H1 (cell line): Measurements from ENCODE around the gene RPUSD1. TPM values are rescaled to one million over a fixed set of nuclear protein-coding genes. Genes with fewer than 3 reads are reported as not detected.

Source experiments
- CTCF ChIA-PET: fragments of 300-600 bp; sonication (Branson Sonifier 250); formaldehyde crosslinking; loops from one replicate; lab custom pipeline; 2021; ENCODE audit not compliant: partially characterized antibody; lab: Charles Lee
- POLR2A ChIA-PET: fragments of 300-600 bp; sonication (Branson Sonifier 250); formaldehyde crosslinking; loops from one replicate; lab custom pipeline; 2021; ENCODE audit warnings: inconsistent platforms; ENCODE audit not compliant: partially characterized antibody; lab: Charles Lee
- DNase-seq, 2 experiments: peaks; one replicate each; pipeline versions ENCODE4 v3.0.0 to v3.0.0-alpha.2; 2010 to 2022; ENCODE audit warnings: low spot score in 2 of 2, low read depth in 1 of 2, mixed read lengths in 1 of 2
- FAIRE-seq: peaks from 2 replicates; lab custom pipeline; 2011; peaks lifted over from hg19 to GRCh38; lab: Jason Lieb, UNC
- H2AFZ ChIP-seq: 2 replicates; pipeline ENCODE4 v1.8.1; 2012; ENCODE audit warnings: low read length, inconsistent platforms
- H2AK5ac ChIP-seq: 2 replicates; pipeline ENCODE4 v1.6.1; 2013; ENCODE audit warnings: low read depth, low read length
- H2BK120ac ChIP-seq: replicated peaks from 2 replicates; pipeline ENCODE3; 2013; ENCODE audit warnings: low read depth, low read length, inconsistent platforms
- H2BK12ac ChIP-seq: 2 replicates; pipeline ENCODE4 v1.6.1; 2013; ENCODE audit warnings: low read depth, low read length
- H2BK15ac ChIP-seq: 2 replicates; pipeline ENCODE4 v1.6.1; 2013; ENCODE audit warnings: low read length
- H2BK20ac ChIP-seq: 2 replicates; pipeline ENCODE4 v1.6.1; 2013; ENCODE audit warnings: low read length
- H2BK5ac ChIP-seq: 2 replicates; pipeline ENCODE4 v1.6.1; 2013; ENCODE audit warnings: low read depth, low read length
- H3K14ac ChIP-seq: 2 replicates; pipeline ENCODE4 v1.6.1; 2013; ENCODE audit warnings: inconsistent platforms; ENCODE audit not compliant: insufficient read length
- H3K18ac ChIP-seq: 2 replicates; pipeline ENCODE4 v1.6.1; 2013; ENCODE audit warnings: low read length; ENCODE audit errors: extremely low read depth
- H3K23ac ChIP-seq: 2 replicates; pipeline ENCODE4 v1.6.1; 2013; ENCODE audit warnings: inconsistent platforms; ENCODE audit not compliant: insufficient read length
- H3K23me2 ChIP-seq: 2 replicates; pipeline ENCODE4 v1.6.1; 2013; ENCODE audit warnings: low read depth, low read length
- H3K27ac ChIP-seq: 2 replicates; pipeline ENCODE4 v1.6.1; 2011; ENCODE audit warnings: low read depth, low read length, inconsistent platforms
- H3K27me3 ChIP-seq, 4 experiments: replicated peaks in 1 of 4; 1 replicate in 1 of 4; 2 replicates in 3 of 4; pipeline versions ENCODE4 v1.6.1 to v1.8.1; 2011 to 2013; ENCODE audit warnings: low read length in 3 of 4, mild to moderate bottlenecking in 3 of 4, inconsistent platforms in 2 of 4, mixed read lengths in 2 of 4, moderate library complexity in 1 of 4; ENCODE audit not compliant: control insufficient read depth in 3 of 4, insufficient read depth in 3 of 4; ENCODE audit errors: extremely low read depth in 1 of 4
- H3K36me3 ChIP-seq, 4 experiments: 2 replicates each; pipeline versions ENCODE4 v1.6.1 to v1.8.1; 2011 to 2013; ENCODE audit warnings: mild to moderate bottlenecking in 4 of 4, low read length in 3 of 4, moderate library complexity in 2 of 4, control low read depth in 1 of 4, inconsistent platforms in 1 of 4; ENCODE audit not compliant: insufficient read depth in 4 of 4, control insufficient read depth in 2 of 4
- H3K4ac ChIP-seq: replicated peaks from 2 replicates; pipeline ENCODE3; 2013; ENCODE audit warnings: low read length, low read depth, mixed read lengths, inconsistent platforms; ENCODE audit not compliant: insufficient read length
- H3K4me1 ChIP-seq, 4 experiments: replicated peaks in 1 of 4; 1 replicate in 1 of 4; 2 replicates in 3 of 4; pipeline versions ENCODE4 v1.6.1 to v1.8.1; 2011 to 2013; ENCODE audit warnings: low read length in 3 of 4, inconsistent platforms in 2 of 4, mixed read lengths in 1 of 4; ENCODE audit not compliant: insufficient read depth in 4 of 4, control insufficient read depth in 3 of 4
- H3K4me2 ChIP-seq, 2 experiments: 2 replicates each; pipeline versions ENCODE4 v1.6.1 to v1.8.1; 2011 to 2013; ENCODE audit warnings: low read depth in 2 of 2, low read length in 2 of 2, control low read depth in 1 of 2, inconsistent platforms in 1 of 2, mild to moderate bottlenecking in 1 of 2; ENCODE audit not compliant: insufficient read depth in 1 of 2
- H3K4me3 ChIP-seq, 4 experiments: fragments of 200-600, 300-600 bp in 1 of 4; sonication (generic), shearing (Covaris generic), sonication (Bioruptor Twin) in 1 of 4; 2 replicates each; pipeline versions ENCODE4 v1.5.1 to v1.8.1; 2011 to 2016; ENCODE audit warnings: low read length in 4 of 4, low read depth in 3 of 4, control low read depth in 2 of 4, inconsistent platforms in 2 of 4, mild to moderate bottlenecking in 2 of 4, mixed read lengths in 1 of 4, moderate library complexity in 1 of 4; ENCODE audit not compliant: insufficient read depth in 2 of 4; ENCODE audit errors: extremely low read depth in 1 of 4
- H3K56ac ChIP-seq: replicated peaks from 2 replicates; pipeline ENCODE3; 2013; ENCODE audit warnings: low read depth, mild to moderate bottlenecking, mixed read lengths, low read length, inconsistent platforms; ENCODE audit not compliant: insufficient read length
- H3K79me1 ChIP-seq: 2 replicates; pipeline ENCODE4 v1.6.1; 2013; ENCODE audit warnings: low read depth, low read length, control low read depth
- H3K79me2 ChIP-seq, 2 experiments: 2 replicates each; pipeline versions ENCODE4 v1.6.1 to v1.8.1; 2012 to 2013; ENCODE audit warnings: low read length in 2 of 2, mild to moderate bottlenecking in 2 of 2, inconsistent platforms in 1 of 2; ENCODE audit not compliant: insufficient read depth in 2 of 2, control insufficient read depth in 1 of 2
- H3K9ac ChIP-seq, 4 experiments: replicated peaks in 1 of 4; 1 replicate in 1 of 4; 2 replicates in 3 of 4; pipeline versions ENCODE4 v1.6.1 to v1.8.1; 2011 to 2013; ENCODE audit warnings: low read depth in 3 of 4, low read length in 3 of 4, control low read depth in 2 of 4, mild to moderate bottlenecking in 2 of 4, moderate library complexity in 2 of 4, inconsistent platforms in 1 of 4; ENCODE audit errors: extremely low read depth in 1 of 4
- H3K9me3 ChIP-seq, 2 experiments: 2 replicates each; pipeline versions ENCODE4 v1.6.1 to v1.8.1; 2012 to 2013; ENCODE audit warnings: mild to moderate bottlenecking in 2 of 2, moderate library complexity in 2 of 2, control low read depth in 1 of 2, inconsistent platforms in 1 of 2, low read depth in 1 of 2, low read length in 1 of 2, mixed read lengths in 1 of 2; ENCODE audit not compliant: insufficient read depth in 2 of 2
- H4K20me1 ChIP-seq, 2 experiments: replicated peaks in 1 of 2; 2 replicates each; pipeline versions ENCODE3 to v1.8.1; 2011 to 2013; ENCODE audit warnings: inconsistent platforms in 2 of 2, low read length in 2 of 2, mild to moderate bottlenecking in 1 of 2; ENCODE audit not compliant: insufficient read depth in 2 of 2, control insufficient read depth in 1 of 2
- H4K5ac ChIP-seq: 2 replicates; pipeline ENCODE4 v1.6.1; 2013; ENCODE audit warnings: low read length, low read depth, mixed read lengths, inconsistent platforms; ENCODE audit not compliant: insufficient read length
- H4K8ac ChIP-seq: 2 replicates; pipeline ENCODE4 v1.8.0; 2013; ENCODE audit warnings: mild to moderate bottlenecking, moderate library complexity, low read length, inconsistent platforms; ENCODE audit not compliant: insufficient read depth; ENCODE audit errors: extremely low read depth
- H4K91ac ChIP-seq: replicated peaks from 2 replicates; pipeline ENCODE3; 2013; ENCODE audit warnings: low read length, mixed read lengths, inconsistent platforms; ENCODE audit not compliant: insufficient read length
- ASH2L ChIP-seq: fragments of 200-600, 300-600 bp; sonication (generic); IDR thresholded peaks from one replicate; pipeline ENCODE4 v1.7.1; 2017; ENCODE audit warnings: low read length
- BCL11A ChIP-seq, 2 experiments: IDR thresholded peaks; one replicate each; pipeline ENCODE4 v1.6.1; 2011; ENCODE audit warnings: low read depth in 2 of 2, low read length in 2 of 2, mild to moderate bottlenecking in 2 of 2
- CBX5 ChIP-seq: fragments of 300-800, 300-1000 bp; sonication (generic); IDR thresholded peaks from 2 replicates; pipeline ENCODE4 v1.7.1; 2016; ENCODE audit warnings: antibody characterized with exemption, low read length, low read depth
- EGR1 ChIP-seq: IDR thresholded peaks from 2 replicates; pipeline ENCODE4 v1.6.1; 2011; ENCODE audit warnings: low read depth, low read length, borderline replicate concordance
- FOSL1 ChIP-seq: IDR thresholded peaks from 2 replicates; pipeline ENCODE4 v1.6.1; 2011; ENCODE audit warnings: mild to moderate bottlenecking, low read depth, low read length, moderate library complexity; ENCODE audit not compliant: insufficient read depth
- KDM4A ChIP-seq: IDR thresholded peaks from one replicate; pipeline ENCODE4 v1.7.1; 2012; ENCODE audit warnings: low read depth, mild to moderate bottlenecking, moderate library complexity, low read length, inconsistent platforms; ENCODE audit not compliant: severe bottlenecking
- SAP30 ChIP-seq: fragments of 300-600 bp; sonication (generic); IDR thresholded peaks from 2 replicates; pipeline ENCODE4 v1.7.1; 2012; ENCODE audit warnings: low read length, moderate library complexity, mild to moderate bottlenecking, inconsistent platforms; ENCODE audit not compliant: insufficient read depth, insufficient replicate concordance
- SIX5 ChIP-seq: IDR thresholded peaks from 2 replicates; pipeline ENCODE4 v1.6.1; 2011; ENCODE audit warnings: mild to moderate bottlenecking, low read depth, low read length
- SRF ChIP-seq: IDR thresholded peaks from 2 replicates; pipeline ENCODE4 v1.6.1; 2011; ENCODE audit warnings: mild to moderate bottlenecking, low read depth, low read length, moderate library complexity
- ZNF274 ChIP-seq: IDR thresholded peaks from 2 replicates; pipeline ENCODE4 v1.7.0; 2012; ENCODE audit warnings: low read length, borderline replicate concordance; ENCODE audit errors: extremely low read depth
- WGBS, 2 experiments: shearing (Covaris generic) in 1 of 2; methylation state at CpG; one replicate each; pipeline versions ENCODE4 v1.1.6 to v1.1.7; 2013 to 2015; ENCODE audit warnings: low lambda C conversion rate in 2 of 2, mixed read lengths in 2 of 2, inconsistent platforms in 1 of 2, low coverage in 1 of 2, missing lambda C conversion rate in 1 of 2; ENCODE audit not compliant: insufficient replicate concordance in 2 of 2, insufficient coverage in 1 of 2, insufficient read length in 1 of 2; ENCODE audit errors: extremely low coverage in 1 of 2, missing lambda C conversion rate in 1 of 2; 5-methylcytosine and 5-hydroxymethylcytosine counted together
- polyA plus RNA-seq, 7 experiments: library from polyadenylated mRNA; depleted of rRNA in 3 of 7; stranded (reverse) in 5 of 7; unstranded in 2 of 7; fragments of >200 nt in 5 of 7; fragments of 200-250 nt in 2 of 7; gene quantifications; 1 replicate in 5 of 7; 2 replicates in 1 of 7; 4 replicates in 1 of 7; pipeline versions ENCODE4 v1.2.1 to v1.2.3, GENCODE V29; 2011 to 2013; ENCODE audit warnings: missing spikeins in 2 of 7, mixed read lengths in 2 of 7
- total RNA-seq: library from RNA; stranded (reverse); fragmentation: NEBNext Ultra II Directional; extraction: Animal tissue kit (Norgen Biotek cat#: 25700); gene quantifications from 2 replicates; pipeline ENCODE4 v1.2.1, GENCODE V29; 2021
- TF ChIP-seq, protein P1 (sequence below): IDR thresholded peaks from 2 replicates; pipeline ENCODE4 v1.6.1; 2012; ENCODE audit warnings: inconsistent platforms

RPUSD1 gene
- total and polyA plus RNA-seq, 2 of the 8 experiments (the other 6 are each of a cell fraction or from before 2014, with no cell fraction given): 32.2 to 61.8 TPM

DNA sequence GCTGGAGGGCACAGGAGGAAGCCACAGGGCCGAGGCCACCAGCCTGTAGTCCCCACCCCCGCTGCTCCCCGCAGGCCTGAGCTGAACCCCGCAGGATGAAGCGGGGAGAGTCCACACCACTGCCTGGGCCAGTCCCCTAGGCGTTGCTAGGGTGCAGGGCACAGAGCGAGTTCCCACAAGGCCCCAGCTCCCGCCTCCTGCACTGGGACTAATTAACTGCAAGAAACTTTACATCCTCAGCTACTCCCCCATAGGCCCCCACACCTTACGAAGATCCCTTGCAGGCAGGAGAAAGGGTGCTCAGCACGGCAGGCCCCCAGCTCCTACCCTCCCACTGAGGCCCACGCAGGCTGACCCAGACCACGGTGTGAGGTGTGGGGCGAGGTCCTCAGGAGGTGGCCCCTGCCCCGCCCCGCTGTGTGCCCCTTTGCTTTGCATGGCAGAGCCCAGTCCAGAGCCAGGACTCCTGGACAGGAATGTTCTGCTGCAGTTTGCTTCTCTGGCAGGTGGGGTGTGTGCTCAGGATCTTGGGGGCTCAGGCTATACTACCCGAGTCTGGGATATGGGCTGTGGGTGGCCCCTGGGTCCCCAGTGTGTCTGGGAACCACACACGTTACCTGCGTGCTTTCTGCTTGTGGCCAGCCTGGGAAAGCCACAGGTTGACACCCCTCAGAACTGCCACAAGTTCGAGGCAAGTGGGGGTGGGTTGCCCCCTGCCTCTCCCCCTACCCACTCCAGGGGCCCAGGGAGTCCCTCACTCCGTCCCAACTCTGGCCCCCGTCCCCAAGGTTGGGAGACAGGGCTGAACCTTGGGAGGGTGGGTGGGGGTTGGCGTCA lies 11.1 kb upstream of the RPUSD1 start:
- no peak overlapping the region for H4K8ac ChIP-seq
- H3K9me3 ChIP-seq: no peaks in the 10 kb centered on the region
- H3K18ac ChIP-seq: no peak overlapping the region
- H2BK5ac ChIP-seq: no peak overlapping the region
- H3K14ac ChIP-seq: no peak overlapping the region
- H4K5ac ChIP-seq: no peak overlapping the region
- H4K20me1 ChIP-seq: peaks cover 5 to 16% of the 10 kb centered on the region in 2 experiments
- ChIA-PET CTCF (interaction anchor here (2.1 to 2.7 kb wide), 2 partner anchors 83 to 88 kb away, joined by 6 to 9 read pairs; partner anchors contain the start of gene METRN), POLR2A (interaction anchor here (0.6 to 5.6 kb wide), 11 partner anchors 10 to 101 kb away, joined by 3 to 55 read pairs (median 5); partner anchors contain the start of genes ANTKMT, CCDC78, CHTF18 and HAGHL)
- H3K4me1 ChIP-seq: peaks cover 0 to 17% (median 3%) of the 10 kb centered on the region in 4 experiments; a peak in 4 of 7 replicates
- no peaks in the 10 kb centered on the region for H3K79me1 ChIP-seq
- H2BK20ac ChIP-seq: no peak overlapping the region
- peaks cover 3% of the 10 kb centered on the region; the same call in 1 of the 2 replicates for H3K23me2 ChIP-seq
- no peaks in the 10 kb centered on the region for H3K79me2 ChIP-seq
- peaks cover 0 to 16% (median 0%) of the 10 kb centered on the region in 4 experiments; a peak in 3 of 8 replicates for H3K36me3 ChIP-seq
- no peak overlapping the region for H2BK15ac ChIP-seq
- 76% methylated on average over 21 of the region's 22 CpGs; no CpG with 5 or more reads in 1 of the 2 experiments for WGBS, 2 experiments
- H2BK120ac ChIP-seq: no peak overlapping the region
- H4K91ac ChIP-seq: no peak overlapping the region
- H2BK12ac ChIP-seq: no peak overlapping the region
- peaks cover 1 to 34% (median 24%) of the 10 kb centered on the region in 4 experiments; a peak in 6 of 7 replicates for H3K27me3 ChIP-seq
- H2AFZ ChIP-seq: no peak overlapping the region
- H3K27ac ChIP-seq: no peak overlapping the region
- no peak overlapping the region for H3K9ac ChIP-seq
- H3K4ac ChIP-seq: no peak overlapping the region
- no peak overlapping the region; a peak in 2 of 4 replicates for H3K4me2 ChIP-seq
- FAIRE-seq: no peak
- DNase-seq: no peak
- no peak overlapping the region for H3K56ac ChIP-seq
- H3K23ac ChIP-seq: no peak overlapping the region
- no peak overlapping the region for H2AK5ac ChIP-seq
- no peak overlapping the region for H3K4me3 ChIP-seq
- TF ChIP-seq BCL11A (IDR thresholded peaks at IDR 0.05; ENCODE audit: low read depth in 2 of 2, low read length in 2 of 2) (no peak), SRF (no peak), FOSL1 (no peak), KDM4A (no peak), ZNF274 (no peak), SIX5 (no peak), CBX5 (no peak), SAP30 (no peak), ASH2L (no peak), EGR1 (no peak)
- TF ChIP-seq, protein P1, sequence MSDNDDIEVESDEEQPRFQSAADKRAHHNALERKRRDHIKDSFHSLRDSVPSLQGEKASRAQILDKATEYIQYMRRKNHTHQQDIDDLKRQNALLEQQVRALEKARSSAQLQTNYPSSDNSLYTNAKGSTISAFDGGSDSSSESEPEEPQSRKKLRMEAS: no peak
